ENCODE data around the gene CDH4.

CDH4 gene

GRCh38 chr20:61619751-61620150, 367.7 kb downstream of the CDH4 start:
- in situ Hi-C loops (cut with MboI; ENCODE audit: low sequenced_read_pairs): no loop called here

DNA sequence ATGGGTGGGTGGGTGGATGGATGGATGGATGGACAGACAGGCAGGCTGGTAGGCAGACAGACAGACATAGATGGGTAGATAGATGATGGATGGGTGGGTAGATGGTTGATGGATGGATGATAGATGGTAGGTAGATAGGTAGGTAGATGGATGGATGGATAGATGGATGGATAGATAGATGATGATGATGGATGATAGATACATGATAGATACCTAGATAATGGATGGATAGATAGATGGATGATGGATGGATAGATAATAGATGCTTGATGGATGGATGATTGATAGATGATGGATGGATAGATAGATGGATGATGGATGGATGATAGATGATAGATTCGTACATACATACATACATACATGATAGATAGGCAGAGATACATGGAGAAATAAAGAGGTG, 368.1 kb downstream of the CDH4 start:
- in situ Hi-C loops (cut with MboI; ENCODE audit: low sequenced_read_pairs): no loop called here

DNA sequence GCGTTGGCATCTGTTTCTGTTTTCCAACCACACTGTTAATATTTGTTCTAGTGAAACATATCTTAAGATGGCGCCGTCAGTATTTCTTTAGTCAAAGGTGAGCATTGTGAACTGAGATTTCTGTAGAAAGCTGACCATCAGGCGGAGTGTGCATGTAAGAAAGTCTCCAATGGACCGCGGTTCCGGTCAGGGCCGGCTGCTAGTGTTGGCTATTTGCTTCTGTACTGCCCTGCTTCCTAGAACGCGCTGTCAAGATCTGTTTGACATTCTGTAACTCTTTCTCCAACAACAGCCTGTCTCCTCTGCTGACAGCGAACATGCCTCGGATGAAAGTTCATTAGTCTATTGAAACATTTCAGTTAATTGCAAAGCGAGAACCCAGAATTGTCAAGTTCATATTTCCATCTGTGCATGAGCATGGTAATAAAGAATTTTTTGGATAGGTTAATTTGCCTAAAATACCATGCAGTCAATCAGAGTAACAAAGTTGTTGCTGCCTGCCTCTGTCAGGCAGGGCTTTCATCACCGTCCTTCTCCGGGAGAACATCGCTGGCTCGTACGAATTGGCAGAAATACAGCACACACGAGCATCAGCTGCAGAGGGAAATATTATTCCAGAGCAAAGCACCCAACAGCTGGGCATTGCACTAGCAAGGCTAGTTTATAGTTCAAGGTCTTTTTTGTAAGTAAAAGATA, 369.1 kb downstream of the CDH4 start:
- in situ Hi-C loops (cut with MboI; ENCODE audit: low sequenced_read_pairs): no loop called here

DNA sequence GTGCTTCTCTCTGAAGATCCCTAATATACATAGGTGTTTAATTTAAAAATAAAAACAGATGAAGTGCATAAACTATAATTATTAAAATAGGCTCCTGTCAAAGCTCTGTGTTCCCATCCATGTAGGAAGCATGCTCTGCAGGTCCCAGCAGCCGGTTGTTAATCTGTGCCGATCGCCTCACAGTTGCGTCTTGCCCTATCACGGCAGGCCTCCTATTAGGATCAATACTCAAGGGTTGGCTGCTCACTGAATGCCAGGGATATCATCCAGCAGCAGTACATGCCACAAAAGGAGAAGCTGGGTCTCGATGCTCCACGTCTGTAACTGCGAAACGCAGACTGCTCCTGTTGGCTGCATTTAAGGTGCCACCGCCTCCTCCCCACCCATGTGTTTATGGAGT, 369.8 kb downstream of the CDH4 start:
- in situ Hi-C loops (cut with MboI; ENCODE audit: low sequenced_read_pairs): no loop called here

GRCh38 chr20:61623451-61623850, 371.4 kb downstream of the CDH4 start:
- in situ Hi-C loops (cut with MboI; ENCODE audit: low sequenced_read_pairs): no loop called here

GRCh38 chr20:61625246-61625645, 373.2 kb downstream of the CDH4 start:
- in situ Hi-C loops (cut with MboI; ENCODE audit: low sequenced_read_pairs): no loop called here

DNA sequence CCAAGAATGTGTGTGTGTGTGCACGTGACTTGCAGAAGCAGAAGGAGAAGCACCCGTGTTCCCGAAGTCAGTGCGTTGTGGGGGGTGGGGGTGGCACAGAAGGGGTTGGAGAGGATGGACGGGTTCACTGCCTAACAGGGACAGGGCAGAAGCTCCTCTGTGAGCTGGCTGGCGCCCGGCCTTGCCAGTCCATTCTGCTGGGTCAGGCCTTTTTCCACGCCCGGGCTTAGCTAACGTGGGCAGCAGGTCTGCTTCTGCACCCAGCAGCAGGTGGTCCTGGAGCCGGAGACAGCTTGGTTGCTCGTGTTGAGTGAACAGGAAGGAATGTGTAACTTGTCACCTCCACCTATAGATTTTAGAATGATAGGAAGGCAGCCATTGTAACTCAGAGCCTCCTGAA, 374.4 kb downstream of the CDH4 start:
- in situ Hi-C loops (cut with MboI; ENCODE audit: low sequenced_read_pairs): no loop called here

- in situ Hi-C loops (cut with MboI; ENCODE audit: low sequenced_read_pairs): no loop called here
Measured at GRCh38 chr20:61627791-61628415, 375.8 kb downstream of the CDH4 start.

DNA sequence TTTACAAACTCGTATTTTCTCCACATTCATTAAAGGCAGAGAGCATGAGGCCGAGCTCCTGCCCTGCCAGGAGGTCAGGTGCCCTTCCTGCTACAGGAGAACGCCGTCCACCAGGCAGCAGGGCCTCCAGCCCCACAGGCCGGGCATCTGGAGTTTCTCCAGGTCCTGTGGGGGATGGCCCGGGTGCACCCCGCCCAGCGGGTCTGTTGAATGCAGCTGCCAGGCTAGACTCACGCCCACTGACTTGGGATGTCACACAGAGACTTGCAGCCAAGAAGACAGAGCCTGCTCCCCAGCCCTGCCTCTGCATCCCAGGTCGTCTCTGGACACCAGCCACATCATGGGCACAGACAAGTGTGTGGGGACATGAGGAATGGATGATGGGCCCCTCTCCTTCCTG, 376.4 kb downstream of the CDH4 start:
- in situ Hi-C loops (cut with MboI; ENCODE audit: low sequenced_read_pairs): no loop called here

DNA sequence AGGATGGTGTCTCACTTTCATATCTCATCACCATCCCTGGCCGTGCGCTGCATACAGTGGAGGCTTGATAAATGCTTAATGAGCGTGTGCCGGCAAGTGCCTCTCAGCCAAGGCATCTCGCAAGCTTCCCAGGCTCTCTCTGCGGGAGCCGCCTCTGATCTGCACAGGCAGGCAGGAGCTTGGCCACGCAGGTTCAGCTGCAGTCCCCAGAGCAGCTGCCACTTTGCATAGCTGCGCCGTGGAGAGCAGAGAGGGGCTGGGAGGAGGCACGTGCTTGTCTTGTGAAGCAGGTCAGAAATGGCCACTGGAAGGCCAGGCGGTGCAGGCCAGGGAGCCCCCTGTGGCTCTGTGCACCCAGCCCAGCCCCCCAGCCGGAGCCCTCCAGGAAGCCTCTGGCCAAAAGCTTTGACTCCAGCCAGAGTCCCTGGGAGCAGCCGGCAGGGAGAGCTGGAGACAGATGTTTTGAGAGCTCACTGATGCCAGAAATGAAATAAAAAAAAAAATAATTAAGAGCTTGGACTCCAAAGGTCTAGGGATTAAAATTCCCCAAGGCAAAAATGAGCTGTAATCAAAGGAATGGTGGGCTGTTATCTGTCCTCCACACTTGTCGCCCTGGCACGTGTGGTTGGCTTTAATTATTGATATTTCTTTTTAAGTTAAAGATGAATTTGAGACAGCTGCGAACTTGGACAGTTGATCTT, 377.0 kb downstream of the CDH4 start:
- in situ Hi-C loops (cut with MboI; ENCODE audit: low sequenced_read_pairs): no loop called here

DNA sequence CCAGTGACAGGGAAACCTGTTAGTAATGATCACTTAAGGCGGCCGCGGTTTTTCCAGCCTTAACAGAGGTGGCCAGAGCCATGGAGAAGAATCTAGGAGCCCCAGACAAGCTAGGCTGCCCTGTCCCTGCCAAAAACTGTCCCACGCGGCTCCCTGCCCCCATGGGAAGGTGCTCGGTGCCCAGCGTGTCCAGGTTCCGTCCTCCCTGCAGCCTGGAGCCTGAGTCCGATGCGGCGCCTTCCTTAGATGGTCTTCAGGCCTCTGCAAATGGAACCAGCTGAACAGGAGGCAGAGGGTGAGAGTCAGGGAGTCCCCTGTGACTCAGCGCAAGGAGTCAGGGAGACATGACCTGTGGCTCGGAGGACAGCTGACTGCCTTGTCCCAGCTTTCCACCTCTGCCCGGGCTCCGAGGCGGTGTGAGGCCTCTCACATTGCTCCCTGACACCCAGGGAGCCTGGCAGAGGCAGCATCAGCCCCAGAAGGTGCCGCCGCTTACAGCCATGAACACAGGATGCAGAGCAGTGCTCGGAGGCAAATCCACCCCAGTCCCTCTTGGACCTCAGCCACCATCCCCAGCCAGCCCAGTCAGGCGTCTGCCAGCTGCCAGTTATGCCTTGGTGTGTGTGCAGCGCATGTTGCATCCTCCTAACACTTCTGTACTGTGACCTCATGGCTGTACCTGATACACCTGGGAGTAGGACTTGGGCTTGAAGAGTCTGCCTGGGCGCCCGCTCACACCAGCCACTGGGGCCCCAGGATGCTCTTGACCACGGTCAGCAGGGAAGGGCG, 377.7 kb downstream of the CDH4 start:
- in situ Hi-C loops (cut with MboI; ENCODE audit: low sequenced_read_pairs): no loop called here

GRCh38 chr20:61630391-61630650, 378.3 kb downstream of the CDH4 start:
- in situ Hi-C loops (cut with MboI; ENCODE audit: low sequenced_read_pairs): no loop called here

DNA sequence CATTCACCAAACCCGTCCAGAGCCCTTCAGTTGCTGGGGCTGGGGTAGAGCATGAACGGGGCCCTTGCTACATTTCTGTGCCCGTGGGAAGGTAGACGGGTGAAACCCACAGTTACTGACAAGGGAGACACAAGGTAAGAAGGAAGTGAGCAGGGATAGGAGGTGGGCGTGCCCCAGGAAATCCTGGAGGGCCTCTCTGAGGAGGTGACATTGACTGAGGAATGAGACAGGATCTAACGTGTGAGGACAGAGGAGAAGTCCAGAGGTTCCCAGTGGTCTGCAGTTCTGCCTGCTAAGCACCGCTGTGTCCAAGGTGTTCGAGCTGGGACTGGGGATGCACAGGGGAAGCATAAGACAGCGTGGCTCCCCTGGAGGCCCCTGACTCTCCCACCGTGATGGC, 378.8 kb downstream of the CDH4 start:
- in situ Hi-C loops (cut with MboI; ENCODE audit: low sequenced_read_pairs): no loop called here

DNA sequence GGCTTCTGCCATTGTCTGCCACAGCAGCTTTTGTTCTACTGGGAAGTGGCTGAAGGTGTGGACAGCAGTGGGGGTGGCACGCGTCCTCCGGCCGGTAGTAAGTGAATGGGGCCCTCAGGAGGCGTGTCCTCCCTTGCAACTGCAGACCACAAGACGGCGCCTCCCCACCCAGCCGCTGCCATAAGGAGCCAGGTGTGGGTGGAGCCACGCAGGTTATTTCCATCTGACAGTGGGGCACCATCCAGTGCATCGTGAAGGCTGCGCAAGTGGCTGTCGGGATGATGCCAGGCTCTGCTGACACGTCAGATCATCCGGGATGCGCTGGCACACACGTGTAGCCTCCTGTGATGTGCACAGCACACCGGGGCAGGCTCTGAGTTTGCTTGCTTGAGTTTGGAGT, 379.7 kb downstream of the CDH4 start:
- in situ Hi-C loops (cut with MboI; ENCODE audit: low sequenced_read_pairs): no loop called here

DNA sequence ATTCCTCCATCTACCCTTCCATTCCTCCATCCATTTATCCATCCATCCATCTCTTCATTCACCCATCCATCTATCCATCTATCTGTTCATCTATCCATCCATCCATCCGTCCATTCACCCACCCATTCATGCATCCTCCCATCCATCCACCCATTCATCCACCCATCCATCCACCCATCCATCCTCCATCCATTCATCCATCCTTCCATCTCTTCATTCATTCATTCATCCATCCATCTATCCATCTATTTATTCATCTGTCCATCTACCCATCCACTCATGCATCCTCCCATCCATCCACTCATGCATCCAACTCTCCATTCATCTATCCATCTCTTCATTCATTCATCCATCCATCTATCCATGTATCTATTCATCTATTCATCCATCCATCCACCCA, 380.9 kb downstream of the CDH4 start:
- in situ Hi-C loops (cut with MboI; ENCODE audit: low sequenced_read_pairs): no loop called here

GRCh38 chr20:61634376-61635145, 382.5 kb downstream of the CDH4 start:
- in situ Hi-C loops (cut with MboI; ENCODE audit: low sequenced_read_pairs): no loop called here

GRCh38 chr20:61635721-61636455, 383.8 kb downstream of the CDH4 start:
- in situ Hi-C loops (cut with MboI; ENCODE audit: low sequenced_read_pairs): no loop called here

DNA sequence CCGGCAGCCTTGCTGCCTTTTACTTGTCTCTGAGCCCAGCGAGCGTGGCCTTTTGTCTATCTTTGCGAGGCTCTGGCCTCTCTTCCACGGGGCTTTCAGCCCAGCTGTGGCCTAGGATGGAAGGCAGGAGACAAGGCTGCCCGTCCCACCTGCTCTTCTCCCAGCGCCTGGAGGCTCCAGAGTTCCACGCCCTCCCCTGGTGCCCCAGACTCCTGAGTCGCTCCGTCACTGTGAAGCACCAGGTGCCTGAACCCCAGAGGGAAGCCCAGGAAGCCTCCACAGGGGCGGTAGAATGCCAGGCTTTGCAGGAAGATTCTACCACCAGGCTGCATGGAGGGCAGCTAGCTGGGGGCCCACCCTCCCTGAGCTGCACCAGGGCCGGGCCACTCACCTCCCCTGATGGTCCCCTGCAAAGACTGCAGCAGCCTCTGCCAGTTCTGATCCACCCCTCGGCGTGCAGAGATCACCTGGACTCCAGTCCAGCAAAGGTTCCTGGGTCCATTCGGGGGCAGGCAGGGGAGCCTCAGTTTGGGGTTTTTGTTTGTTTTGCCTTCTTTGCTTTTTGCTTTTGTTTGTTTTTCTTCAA, 384.6 kb downstream of the CDH4 start:
- in situ Hi-C loops (cut with MboI; ENCODE audit: low sequenced_read_pairs): no loop called here

DNA sequence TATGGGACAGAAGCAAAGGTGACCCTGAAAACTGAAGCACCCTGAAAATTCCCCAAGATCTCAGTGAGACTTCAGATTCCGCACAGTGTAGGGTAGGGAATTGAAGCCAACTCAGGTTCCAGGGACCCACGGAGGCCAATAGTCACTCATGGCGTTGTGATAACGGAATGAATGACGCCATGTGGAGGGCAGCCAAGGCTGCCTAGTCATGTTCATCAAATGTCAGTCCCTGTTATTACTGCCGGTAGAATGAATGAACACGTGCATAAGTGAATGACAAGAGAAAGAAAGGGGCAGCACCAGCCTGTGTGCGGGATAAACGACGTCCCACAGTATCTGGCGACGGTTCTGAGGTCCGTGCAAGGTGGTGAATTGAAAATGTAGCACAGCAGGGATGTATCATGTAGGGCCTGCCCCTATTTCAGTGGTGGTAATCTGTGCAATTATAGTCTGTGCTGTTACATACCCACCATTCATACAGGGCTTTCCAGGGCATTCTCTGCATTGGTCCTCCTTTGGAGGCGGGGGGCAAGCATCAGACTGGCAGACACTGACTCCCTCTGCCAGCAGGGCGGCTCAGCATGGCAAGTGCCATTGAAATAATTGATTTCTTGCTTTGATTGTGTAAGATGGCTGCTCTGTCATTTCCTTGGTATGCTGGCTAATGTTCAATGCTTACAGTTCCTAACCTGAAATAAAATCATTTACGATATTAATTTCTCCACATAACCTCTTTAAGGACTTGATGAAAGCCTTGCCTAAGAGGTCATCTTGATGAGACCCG, 386.9 kb downstream of the CDH4 start:
- in situ Hi-C loops (cut with MboI; ENCODE audit: low sequenced_read_pairs): no loop called here

All from HL-60/S4 treated with phorbol 12-myristate 13-acetate at 8.2 ng/mL for 4 days and 3 days (cell line).